Measurements from ENCODE around the gene DNAJC8.

GRCh38 chr1:28196330-28196729 lies 36.5 kb downstream of the DNAJC8 start:
- no peak for TF ChIP-seq POLR2A (IDR thresholded peaks at IDR 0.05)
- TF ChIP-seq CTCF (IDR thresholded peaks at IDR 0.05) = no peak
